Right atrium auricular region (tissue), 2 donors: ENCODE measurements around the gene CLCN4. TPM values are rescaled to one million over a fixed set of nuclear protein-coding genes. Genes with fewer than 3 reads are reported as not detected.

Experiments
- DNase-seq: peaks from one replicate; pipeline ENCODE4 v3.0.0-alpha.2; 2019; ENCODE audit warnings: low spot score
- H3K27ac ChIP-seq, 2 donors: fragments of 200-600 bp; sonication (generic); 1 replicate in 1 of 2; 2 replicates in 1 of 2; pipeline ENCODE4 v1.5.1; 2016 to 2019
- H3K27me3 ChIP-seq, 2 donors: fragments of 200-600 bp; sonication (generic); one replicate each; pipeline versions ENCODE4 v1.5.1 to v1.6.0; 2017 to 2019
- H3K36me3 ChIP-seq: fragments of 200-600 bp; sonication (generic); one replicate; pipeline ENCODE4 v1.5.1; 2016
- H3K4me1 ChIP-seq, 2 donors: fragments of 200-600 bp; sonication (generic); one replicate each; pipeline versions ENCODE4 v1.5.1 to v1.6.0; 2017 to 2019
- H3K4me3 ChIP-seq, 2 donors: fragments of 200-600 bp; sonication (generic); 1 replicate in 1 of 2; 2 replicates in 1 of 2; pipeline ENCODE4 v1.5.1; 2017 to 2019; ENCODE audit warnings: mild to moderate bottlenecking in 1 of 2, moderate library complexity in 1 of 2
- H3K9me3 ChIP-seq, 2 donors: fragments of 200-600 bp; sonication (generic); one replicate each; pipeline ENCODE4 v1.5.1; 2019
- total RNA-seq, 2 donors: library from RNA; depleted of rRNA; stranded (reverse); fragments of >200 nt; gene quantifications; one replicate each; pipeline ENCODE4 v1.1.0, GENCODE V29; 2016
- TF ChIP-seq, protein P1 (sequence below), 2 donors: fragments of 200-600 bp; sonication (generic); IDR thresholded peaks; one replicate each; pipeline ENCODE4 v1.5.1; 2019; ENCODE audit warnings: antibody characterized with exemption in 2 of 2

Gene CLCN4
- total RNA-seq, 2 donors from 2014 or later = 15.6 to 37.6 TPM

DNA sequence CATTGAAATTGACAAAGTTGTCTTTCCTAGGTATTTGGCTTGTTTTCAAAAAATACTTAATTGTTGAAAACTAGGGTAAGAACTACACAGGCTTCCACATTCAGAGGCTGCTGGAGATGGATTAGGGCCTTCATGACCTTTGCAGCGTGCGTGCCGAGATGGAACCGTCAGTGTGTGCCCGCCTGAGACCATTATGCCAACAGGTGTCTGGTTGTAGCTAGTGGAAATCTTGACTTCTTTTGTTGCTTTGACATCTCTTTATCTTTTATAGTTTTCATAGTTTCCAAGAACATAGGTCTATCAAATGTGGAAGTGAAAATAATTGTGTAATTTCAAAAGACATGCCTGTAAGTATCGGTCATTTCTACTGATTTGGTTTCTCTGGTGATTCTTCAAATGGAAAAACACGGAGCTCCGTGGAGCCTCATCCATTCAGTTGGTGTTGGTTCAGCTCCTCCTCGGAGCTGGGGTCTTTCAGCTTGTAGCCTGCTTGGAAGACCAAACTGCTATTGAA, 38.9 kb upstream of the CLCN4 start:
- TF ChIP-seq, protein P1, sequence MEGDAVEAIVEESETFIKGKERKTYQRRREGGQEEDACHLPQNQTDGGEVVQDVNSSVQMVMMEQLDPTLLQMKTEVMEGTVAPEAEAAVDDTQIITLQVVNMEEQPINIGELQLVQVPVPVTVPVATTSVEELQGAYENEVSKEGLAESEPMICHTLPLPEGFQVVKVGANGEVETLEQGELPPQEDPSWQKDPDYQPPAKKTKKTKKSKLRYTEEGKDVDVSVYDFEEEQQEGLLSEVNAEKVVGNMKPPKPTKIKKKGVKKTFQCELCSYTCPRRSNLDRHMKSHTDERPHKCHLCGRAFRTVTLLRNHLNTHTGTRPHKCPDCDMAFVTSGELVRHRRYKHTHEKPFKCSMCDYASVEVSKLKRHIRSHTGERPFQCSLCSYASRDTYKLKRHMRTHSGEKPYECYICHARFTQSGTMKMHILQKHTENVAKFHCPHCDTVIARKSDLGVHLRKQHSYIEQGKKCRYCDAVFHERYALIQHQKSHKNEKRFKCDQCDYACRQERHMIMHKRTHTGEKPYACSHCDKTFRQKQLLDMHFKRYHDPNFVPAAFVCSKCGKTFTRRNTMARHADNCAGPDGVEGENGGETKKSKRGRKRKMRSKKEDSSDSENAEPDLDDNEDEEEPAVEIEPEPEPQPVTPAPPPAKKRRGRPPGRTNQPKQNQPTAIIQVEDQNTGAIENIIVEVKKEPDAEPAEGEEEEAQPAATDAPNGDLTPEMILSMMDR (IDR thresholded peaks at IDR 0.05) = no peak
- DNase-seq = no peak
- peaks cover 0 to 9% of the 10 kb centered on the region in 2 donors for H3K4me1 ChIP-seq
- no peaks in the 10 kb centered on the region for H3K27me3 ChIP-seq
- no peak overlapping the region for H3K27ac ChIP-seq
- no peaks in the 10 kb centered on the region for H3K9me3 ChIP-seq
- H3K36me3 ChIP-seq = peaks cover 6% of the 10 kb centered on the region
- H3K4me3 ChIP-seq = no peak overlapping the region

DNA sequence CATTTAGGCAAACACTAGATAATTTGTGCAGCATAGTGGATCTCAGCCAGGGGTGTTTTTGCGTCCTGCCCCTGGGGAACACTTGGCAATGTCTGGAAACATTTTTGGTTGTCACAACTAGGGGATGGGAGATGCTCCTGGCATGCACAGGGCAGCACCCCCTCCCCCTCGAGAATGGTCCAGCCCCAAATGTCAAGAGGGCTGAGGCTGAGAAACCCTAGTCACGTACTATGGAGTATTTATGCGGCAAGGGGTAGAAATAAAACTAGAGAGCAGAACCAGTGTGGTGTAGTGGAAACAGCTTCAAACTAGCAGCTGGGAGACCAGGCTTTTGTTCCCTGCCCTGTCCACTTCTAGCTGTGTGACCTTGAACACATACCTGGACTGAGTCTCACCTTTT, 38.2 kb upstream of the CLCN4 start:
- no peak overlapping the region for H3K4me3 ChIP-seq
- TF ChIP-seq, protein P1 (IDR thresholded peaks at IDR 0.05) = no peak
- H3K27ac ChIP-seq = no peak overlapping the region
- no peaks in the 10 kb centered on the region for H3K27me3 ChIP-seq
- no peak for DNase-seq
- peaks cover 6% of the 10 kb centered on the region for H3K36me3 ChIP-seq
- peaks cover 0 to 9% of the 10 kb centered on the region in 2 donors for H3K4me1 ChIP-seq
- H3K9me3 ChIP-seq = no peaks in the 10 kb centered on the region

DNA sequence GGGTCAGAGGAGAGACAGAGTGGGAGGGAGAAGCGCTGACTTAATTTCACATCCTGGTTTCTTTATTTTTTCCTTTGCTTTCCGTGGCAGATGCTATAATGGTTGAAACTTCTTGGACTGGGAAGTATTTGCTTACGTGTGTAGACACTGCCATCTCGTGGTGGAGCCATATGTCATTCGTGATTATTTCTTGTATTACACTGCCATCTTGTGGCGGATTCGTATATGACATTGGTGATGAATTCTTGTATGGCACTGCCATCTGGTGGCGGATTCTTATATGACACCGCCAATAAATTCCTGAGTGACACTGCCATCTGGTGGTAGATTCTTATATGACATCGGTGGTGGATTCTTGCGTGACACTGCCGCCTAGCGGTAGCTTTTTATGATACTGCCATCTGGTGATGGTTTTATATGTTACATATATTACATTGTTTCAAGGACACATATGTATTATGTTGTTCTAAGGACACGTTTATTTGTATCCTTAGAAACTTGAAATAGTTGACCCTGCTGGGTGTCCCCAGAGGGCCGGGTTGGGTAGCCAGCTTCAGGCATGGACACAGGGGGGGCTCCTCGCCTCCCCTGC, 37.3 kb upstream of the CLCN4 start:
- H3K9me3 ChIP-seq = no peaks in the 10 kb centered on the region
- peaks cover 6% of the 10 kb centered on the region for H3K36me3 ChIP-seq
- no peak overlapping the region for H3K4me3 ChIP-seq
- no peak overlapping the region for H3K27ac ChIP-seq
- H3K4me1 ChIP-seq = peaks cover 0 to 9% of the 10 kb centered on the region in 2 donors
- H3K27me3 ChIP-seq = no peaks in the 10 kb centered on the region
- peak; percentile 89 for DNase-seq
- TF ChIP-seq, protein P1 (IDR thresholded peaks at IDR 0.05) = peak; percentile 100

DNA sequence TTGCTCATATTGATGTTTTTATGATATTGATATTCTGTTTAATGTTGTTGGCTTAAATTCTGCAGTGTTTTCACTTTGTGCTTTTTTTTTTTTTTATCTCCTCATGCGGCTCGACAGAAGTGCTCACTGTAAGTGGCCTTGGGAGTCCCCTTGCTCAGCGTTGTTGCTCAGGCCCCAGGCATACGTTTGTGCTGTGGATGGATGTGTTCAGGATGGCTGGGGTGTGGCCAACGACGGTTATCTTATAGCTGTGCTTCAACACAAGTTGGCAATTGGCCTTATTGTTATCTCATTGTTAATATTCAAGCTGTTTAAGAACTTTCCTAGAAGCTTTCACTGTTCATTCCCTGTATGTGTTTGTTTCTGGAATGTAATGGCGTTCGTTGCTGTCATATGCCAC, 36.4 kb upstream of the CLCN4 start:
- DNase-seq = no peak
- Histone ChIP-seq H3K27ac (no peak overlapping the region), H3K4me3 (no peak overlapping the region), H3K36me3 (peaks cover 6% of the 10 kb centered on the region), H3K27me3 (no peaks in the 10 kb centered on the region), H3K9me3 (no peaks in the 10 kb centered on the region), H3K4me1 (peaks cover 0 to 9% of the 10 kb centered on the region in 2 donors)
- TF ChIP-seq, protein P1 (IDR thresholded peaks at IDR 0.05) = no peak

DNA sequence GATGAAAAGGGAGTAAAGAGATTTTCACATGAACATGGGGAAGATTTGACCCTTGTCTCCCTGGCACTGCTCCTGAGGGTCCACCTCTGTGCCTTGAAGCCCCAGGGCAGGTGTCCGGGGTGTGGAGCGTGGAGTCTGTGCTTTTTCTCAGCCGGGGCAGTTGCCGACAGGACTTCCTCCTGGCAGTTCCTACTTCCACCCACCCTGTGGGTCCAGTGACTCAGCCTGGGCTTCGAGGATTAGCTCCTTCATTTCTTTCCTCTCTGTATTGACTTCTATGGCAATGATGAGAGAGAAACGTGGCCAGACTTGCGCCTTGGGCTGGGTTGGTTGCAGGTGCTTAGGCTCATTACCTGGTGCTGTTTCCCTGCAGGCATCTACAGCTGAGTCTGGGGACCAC, 35.9 kb upstream of the CLCN4 start:
- Histone ChIP-seq H3K4me3 (no peak overlapping the region), H3K4me1 (peaks cover 0 to 9% of the 10 kb centered on the region in 2 donors), H3K36me3 (peaks cover 6% of the 10 kb centered on the region), H3K27ac (no peak overlapping the region), H3K9me3 (no peaks in the 10 kb centered on the region), H3K27me3 (no peaks in the 10 kb centered on the region)
- TF ChIP-seq, protein P1 (IDR thresholded peaks at IDR 0.05) = no peak
- no peak for DNase-seq

DNA sequence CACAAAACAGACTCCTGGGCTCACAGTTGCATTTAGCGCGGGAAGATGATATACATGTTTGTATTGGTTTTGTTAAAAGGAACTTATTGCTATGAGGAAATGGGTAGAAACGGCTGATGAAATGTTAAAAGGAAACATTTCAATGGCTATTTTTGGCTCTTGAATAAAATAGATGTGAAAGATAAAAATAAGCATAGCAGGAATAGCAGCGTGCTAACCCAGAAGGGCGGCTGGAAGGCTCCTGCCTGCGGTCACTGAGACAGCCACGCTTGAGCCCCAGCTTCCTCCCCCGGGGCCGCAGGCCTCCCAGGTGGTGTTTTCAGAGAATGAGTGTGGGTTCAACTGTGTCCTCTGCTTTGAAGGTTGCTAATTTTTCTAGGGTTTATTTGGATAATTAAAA, 35.0 kb upstream of the CLCN4 start:
- Histone ChIP-seq H3K27ac (no peak overlapping the region), H3K36me3 (peaks cover 6% of the 10 kb centered on the region), H3K4me3 (no peak overlapping the region), H3K27me3 (no peaks in the 10 kb centered on the region), H3K4me1 (peaks cover 0 to 9% of the 10 kb centered on the region in 2 donors), H3K9me3 (no peaks in the 10 kb centered on the region)
- no peak for DNase-seq
- TF ChIP-seq, protein P1 (IDR thresholded peaks at IDR 0.05) = no peak
